HG03442 (cell line): Measurements from ENCODE around the gene ABCD2.
"Not testable (repeated sequence)": the region's sequence is repeated elsewhere in the genome, so short reads cannot be mapped to it uniquely, and the experiment has no call there.

Experiments used
- ATAC-seq: cut with Tn5 transposase; IDR thresholded peaks from one replicate; pipeline ENCODE4 v1.9.1; 2021; ENCODE audit warnings: mild to moderate bottlenecking, moderate library complexity; ENCODE audit not compliant: unreplicated experiment

Gene ABCD2

GRCh38 chr12:39613525-39613924 is 6.1 kb downstream of the ABCD2 start:
- no peak for ATAC-seq

- no peak for ATAC-seq
These were observed 7.4 kb downstream of the ABCD2 start for GRCh38 chr12:39612250-39612649.

- ATAC-seq: no peak
These were observed 7.8 kb downstream of the ABCD2 start for GRCh38 chr12:39611818-39612217.

GRCh38 chr12:39610436-39611025 is 9.1 kb downstream of the ABCD2 start:
- ATAC-seq: no peak

- ATAC-seq: no peak
These were observed 12.7 kb downstream of the ABCD2 start for GRCh38 chr12:39606712-39607423.

GRCh38 chr12:39605996-39606395 is 13.6 kb downstream of the ABCD2 start:
- ATAC-seq: no peak

GRCh38 chr12:39605501-39605900 is 14.1 kb downstream of the ABCD2 start:
- ATAC-seq: no peak

GRCh38 chr12:39603065-39603464 is 16.5 kb downstream of the ABCD2 start:
- no peak for ATAC-seq

- not testable (repeated sequence) for ATAC-seq
These were observed 17.7 kb downstream of the ABCD2 start for GRCh38 chr12:39601951-39602350.

- no peak for ATAC-seq
These were observed 23.7 kb downstream of the ABCD2 start for GRCh38 chr12:39595928-39596327.

- no peak for ATAC-seq
These were observed 27.3 kb downstream of the ABCD2 start for GRCh38 chr12:39592295-39592694.

GRCh38 chr12:39588348-39588747 is 31.3 kb downstream of the ABCD2 start:
- no peak for ATAC-seq

GRCh38 chr12:39587225-39587624 is 32.4 kb downstream of the ABCD2 start:
- peak; percentile 79 for ATAC-seq

- ATAC-seq: no peak
These were observed 32.8 kb downstream of the ABCD2 start for GRCh38 chr12:39586816-39587215.

- ATAC-seq: no peak
These were observed 38.0 kb downstream of the ABCD2 start for GRCh38 chr12:39581592-39581991.

GRCh38 chr12:39575498-39575875 is 44.1 kb downstream of the ABCD2 start:
- no peak for ATAC-seq

- no peak for ATAC-seq
These were observed 44.7 kb downstream of the ABCD2 start for GRCh38 chr12:39574785-39575497.

- no peak for ATAC-seq
These were observed 45.2 kb downstream of the ABCD2 start for GRCh38 chr12:39574378-39574777.

- no peak for ATAC-seq
These were observed 45.6 kb downstream of the ABCD2 start for GRCh38 chr12:39573971-39574370.

GRCh38 chr12:39572551-39572950 is 47.1 kb downstream of the ABCD2 start:
- no peak for ATAC-seq

GRCh38 chr12:39571351-39571750 is 48.3 kb downstream of the ABCD2 start:
- ATAC-seq: no peak

- ATAC-seq: no peak
These were observed 66.1 kb downstream of the ABCD2 start for GRCh38 chr12:39553476-39553875.
